H9 (cell line): Measurements from ENCODE around the gene LRCH1. TPM values are rescaled to one million over a fixed set of nuclear protein-coding genes. Genes with fewer than 3 reads are reported as not detected.

ENCODE experiments used
- DNase-seq: peaks from one replicate; pipeline ENCODE4 v3.0.0-alpha.2; 2017
- H2AFZ ChIP-seq: one replicate; pipeline ENCODE4 v1.6.1; 2013; ENCODE audit warnings: mild to moderate bottlenecking, low read length, control low read depth, moderate library complexity
- H2AK5ac ChIP-seq: 2 replicates; pipeline ENCODE4 v1.6.1; 2013; ENCODE audit warnings: low read length, control low read depth, mixed read lengths; ENCODE audit not compliant: insufficient read length
- H2BK120ac ChIP-seq: one replicate; pipeline ENCODE4 v1.6.1; 2013; ENCODE audit warnings: low read depth, mild to moderate bottlenecking, low read length, control low read depth, inconsistent platforms; ENCODE audit not compliant: poor library complexity, severe bottlenecking
- H2BK12ac ChIP-seq: 2 replicates; pipeline ENCODE4 v1.6.1; 2013; ENCODE audit warnings: low read length, control low read depth, mixed read lengths, low read depth; ENCODE audit not compliant: insufficient read length
- H2BK15ac ChIP-seq: 2 replicates; pipeline ENCODE4 v1.6.1; 2013; ENCODE audit warnings: low read depth, low read length, control low read depth
- H2BK20ac ChIP-seq: one replicate; pipeline ENCODE4 v1.6.1; 2013; ENCODE audit warnings: low read depth, mild to moderate bottlenecking, low read length, control low read depth, inconsistent platforms; ENCODE audit not compliant: poor library complexity, severe bottlenecking
- H2BK5ac ChIP-seq: 2 replicates; pipeline ENCODE4 v1.6.1; 2013; ENCODE audit warnings: low read length, control low read depth, mixed read lengths; ENCODE audit not compliant: insufficient read length
- H3K14ac ChIP-seq: 2 replicates; pipeline ENCODE4 v1.6.1; 2013; ENCODE audit warnings: low read length, control low read depth; ENCODE audit not compliant: insufficient read depth
- H3K18ac ChIP-seq: 2 replicates; pipeline ENCODE4 v1.6.1; 2013; ENCODE audit warnings: low read depth, mild to moderate bottlenecking, mixed read lengths, low read length, control low read depth; ENCODE audit not compliant: insufficient read length
- H3K23ac ChIP-seq: 2 replicates; pipeline ENCODE4 v1.6.1; 2013; ENCODE audit warnings: low read length, control low read depth, mixed read lengths, low read depth; ENCODE audit not compliant: insufficient read length
- H3K23me2 ChIP-seq: 2 replicates; pipeline ENCODE4 v1.6.1; 2013; ENCODE audit warnings: low read depth, mild to moderate bottlenecking, mixed read lengths, low read length, control low read depth; ENCODE audit not compliant: insufficient read length, poor library complexity, severe bottlenecking
- H3K27ac ChIP-seq: 2 replicates; pipeline ENCODE4 v1.5.1; 2013; ENCODE audit warnings: low read length, control low read depth, mixed read lengths, low read depth; ENCODE audit not compliant: insufficient read length
- H3K27me3 ChIP-seq: 2 replicates; pipeline ENCODE4 v1.6.1; 2013; ENCODE audit warnings: low read length, control low read depth, inconsistent platforms; ENCODE audit not compliant: insufficient read depth
- H3K4ac ChIP-seq: 2 replicates; pipeline ENCODE4 v1.6.1; 2013; ENCODE audit warnings: low read depth, mild to moderate bottlenecking, control low read depth, inconsistent platforms, low read length, moderate library complexity
- H3K4me1 ChIP-seq: 2 replicates; pipeline ENCODE4 v1.6.1; 2013; ENCODE audit warnings: low read length, control low read depth, inconsistent platforms; ENCODE audit not compliant: insufficient read depth
- H3K4me2 ChIP-seq: 2 replicates; pipeline ENCODE4 v1.6.1; 2013; ENCODE audit warnings: low read length, control low read depth, mixed read lengths; ENCODE audit not compliant: insufficient read length, insufficient read depth
- H3K56ac ChIP-seq: 2 replicates; pipeline ENCODE4 v1.6.1; 2013; ENCODE audit warnings: low read depth, mild to moderate bottlenecking, mixed read lengths, low read length, control low read depth; ENCODE audit not compliant: insufficient read length
- H3K79me1 ChIP-seq: 2 replicates; pipeline ENCODE4 v1.6.1; 2013; ENCODE audit warnings: low read depth, mild to moderate bottlenecking, moderate library complexity, low read length, control low read depth, inconsistent platforms; ENCODE audit not compliant: insufficient read depth, poor library complexity, severe bottlenecking
- H3K79me2 ChIP-seq: 2 replicates; pipeline ENCODE4 v1.6.1; 2013; ENCODE audit warnings: low read length, control low read depth, inconsistent platforms; ENCODE audit not compliant: insufficient read depth
- H3K9ac ChIP-seq: 2 replicates; pipeline ENCODE4 v1.6.1; 2013; ENCODE audit warnings: low read length, control low read depth, mixed read lengths; ENCODE audit not compliant: insufficient read length; ENCODE audit errors: extremely low read depth
- H3K9me3 ChIP-seq: one replicate; pipeline ENCODE4 v1.6.1; 2013; ENCODE audit warnings: low read depth, low read length, inconsistent platforms; ENCODE audit not compliant: control insufficient read depth
- H3T11ph ChIP-seq: one replicate; pipeline ENCODE4 v1.6.1; 2013; ENCODE audit warnings: mild to moderate bottlenecking, low read length, control low read depth, inconsistent platforms
- H4K20me1 ChIP-seq: one replicate; pipeline ENCODE4 v1.6.1; 2013; ENCODE audit not compliant: control insufficient read depth, insufficient read length, insufficient read depth
- H4K5ac ChIP-seq: 2 replicates; pipeline ENCODE4 v1.6.1; 2013; ENCODE audit warnings: low read depth, mild to moderate bottlenecking, mixed read lengths, low read length, control low read depth; ENCODE audit not compliant: insufficient read length
- H4K8ac ChIP-seq: replicated peaks from 2 replicates; pipeline ENCODE4 v1.6.1; 2013; ENCODE audit warnings: low read length, control low read depth, mixed read lengths, low read depth; ENCODE audit not compliant: insufficient read length
- H4K91ac ChIP-seq: 2 replicates; pipeline ENCODE4 v1.6.1; 2013; ENCODE audit warnings: low read depth, mild to moderate bottlenecking, moderate library complexity, mixed read lengths, low read length, control low read depth; ENCODE audit not compliant: insufficient read length
- H3K27ac Mint-ChIP-seq, 3 experiments: 2 replicates in 2 of 3; 3 replicates in 1 of 3; pipeline ENCODE4 v1.8.0; 2020 to 2021; ENCODE audit warnings: mixed read lengths in 3 of 3, mild to moderate bottlenecking in 1 of 3, moderate library complexity in 1 of 3
- H3K27me3 Mint-ChIP-seq: 2 replicates; pipeline ENCODE4 v1.8.0; 2021; ENCODE audit warnings: low read depth, mild to moderate bottlenecking, moderate library complexity, mixed read lengths
- H3K36me3 Mint-ChIP-seq, 3 experiments: 2 replicates in 2 of 3; 3 replicates in 1 of 3; pipeline ENCODE4 v1.8.0; 2020 to 2021; ENCODE audit warnings: low read depth in 3 of 3, mixed read lengths in 3 of 3; ENCODE audit not compliant: insufficient read depth in 1 of 3
- H3K4me1 Mint-ChIP-seq, 2 experiments: 2 replicates each; pipeline ENCODE4 v1.8.0; 2020; ENCODE audit warnings: mixed read lengths in 2 of 2
- H3K4me3 Mint-ChIP-seq, 2 experiments: 2 replicates in 1 of 2; 3 replicates in 1 of 2; pipeline ENCODE4 v1.8.0; 2020 to 2021; ENCODE audit warnings: mild to moderate bottlenecking in 2 of 2, mixed read lengths in 2 of 2, moderate library complexity in 1 of 2
- H3K9me3 Mint-ChIP-seq, 2 experiments: 2 replicates in 1 of 2; 3 replicates in 1 of 2; pipeline ENCODE4 v1.8.0; 2020; ENCODE audit warnings: mild to moderate bottlenecking in 2 of 2, mixed read lengths in 2 of 2, moderate library complexity in 1 of 2
- CTCF ChIP-seq: fragments of 200-600 bp; sonication (generic); conservative IDR thresholded peaks from 3 replicates; pipeline ENCODE4 v1.8.0; 2021; ENCODE audit warnings: antibody characterized with exemption, mild to moderate bottlenecking
- WGBS: extraction: QIAGEN DNeasy Blood & Tissue Kit; methylation state at CpG from one replicate; pipeline ENCODE4 v1.1.7; 2013; ENCODE audit warnings: missing lambda C conversion rate, low lambda C conversion rate, mixed read lengths; ENCODE audit not compliant: insufficient read length; ENCODE audit errors: extremely low coverage; 5-methylcytosine and 5-hydroxymethylcytosine counted together
- total RNA-seq: library from RNA; stranded (reverse); gene quantifications from 2 replicates; pipeline ENCODE4 v1.2.1, GENCODE V29; 2021

The LRCH1 gene
- total RNA-seq, 1 experiment from 2014 or later: 8.0 TPM

DNA sequence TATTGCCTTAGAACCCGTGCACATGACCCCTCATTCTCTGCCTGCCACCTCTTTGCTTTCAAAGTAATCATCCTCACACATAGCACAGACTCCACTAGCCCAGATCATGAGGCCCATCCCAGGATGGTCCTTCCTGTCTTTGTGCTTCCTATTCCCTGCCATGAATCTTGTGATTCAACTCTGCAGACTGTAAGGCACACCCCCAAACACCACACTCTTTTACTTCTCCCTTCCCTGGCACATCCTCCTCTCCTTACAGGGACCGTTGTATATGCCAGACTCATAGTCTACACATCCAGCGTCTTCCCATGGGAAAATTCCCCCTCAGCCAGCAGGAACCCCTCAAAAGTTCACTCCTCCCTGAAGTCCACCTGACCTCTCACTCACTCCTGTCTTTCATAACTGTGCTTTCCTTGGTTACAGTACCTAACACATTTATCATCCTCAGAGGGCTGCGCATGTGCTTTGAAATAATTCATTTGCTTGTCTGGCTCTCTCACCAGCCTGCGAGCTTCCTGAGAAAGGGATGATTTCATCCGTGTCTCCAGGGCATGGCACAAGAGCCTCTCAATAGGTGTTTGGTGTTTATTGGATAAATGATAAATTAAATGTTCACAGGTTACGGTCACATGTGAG is 26.8 kb upstream of the LRCH1 start:
- TF ChIP-seq CTCF: no peak
- H3K4ac ChIP-seq: no peak overlapping the region
- no peak overlapping the region for H3T11ph ChIP-seq
- no peak for DNase-seq
- H3K4me1 Mint-ChIP-seq: peaks cover 0 to 3% of the 10 kb centered on the region in 2 experiments; a peak in 1 of 4 replicates
- no peaks in the 10 kb centered on the region for H3K27me3 ChIP-seq
- no peak overlapping the region for H3K56ac ChIP-seq
- H3K27ac Mint-ChIP-seq: no peak overlapping the region
- H3K9me3 Mint-ChIP-seq: peaks cover 3 to 5% of the 10 kb centered on the region in 2 experiments; a peak in 3 of 5 replicates
- no peaks in the 10 kb centered on the region for H3K9me3 ChIP-seq
- H3K79me1 ChIP-seq: no peaks in the 10 kb centered on the region
- no peak overlapping the region for H2BK5ac ChIP-seq
- no peaks in the 10 kb centered on the region; the same call in 1 of the 2 replicates for H3K27me3 Mint-ChIP-seq
- no peak overlapping the region for H3K9ac ChIP-seq
- H3K14ac ChIP-seq: no peak overlapping the region
- no peak overlapping the region for H3K4me2 ChIP-seq
- no peak overlapping the region for H2BK20ac ChIP-seq
- no peak overlapping the region for H2BK12ac ChIP-seq
- H2BK15ac ChIP-seq: no peak overlapping the region
- H3K4me3 Mint-ChIP-seq: no peak overlapping the region
- H3K79me2 ChIP-seq: no peaks in the 10 kb centered on the region
- no CpG with 5 or more reads among the region's 7 CpGs for WGBS
- H3K27ac ChIP-seq: no peak overlapping the region
- no peaks in the 10 kb centered on the region for H3K23me2 ChIP-seq
- no peak overlapping the region for H4K91ac ChIP-seq
- H4K8ac ChIP-seq: no peak overlapping the region
- H3K4me1 ChIP-seq: peaks cover 2% of the 10 kb centered on the region; the same call in 1 of the 2 replicates
- no peaks in the 10 kb centered on the region for H4K20me1 ChIP-seq
- no peak overlapping the region for H2AFZ ChIP-seq
- no peak overlapping the region for H3K18ac ChIP-seq
- no peak overlapping the region for H2BK120ac ChIP-seq
- peaks cover 0 to 3% (median 3%) of the 10 kb centered on the region in 3 experiments; a peak in 2 of 7 replicates for H3K36me3 Mint-ChIP-seq
- no peak overlapping the region for H3K23ac ChIP-seq
- H4K5ac ChIP-seq: no peak overlapping the region
- no peak overlapping the region for H2AK5ac ChIP-seq
